Stimulated activated CD4-positive, alpha-beta T cell treated with anti-CD3 and anti-CD28 coated beads, Interleukin-2, amount 100 ng/mL, for 4 hours (primary cell): ENCODE results near the gene SLC44A4.
"Not testable (repeated sequence)": the region's sequence is repeated elsewhere in the genome, so short reads cannot be mapped to it uniquely, and the experiment has no call there.

ENCODE experiments used
- DNase-seq: peaks from one replicate; pipeline ENCODE4 v3.0.0-alpha.2; 2020; ENCODE audit warnings: low read depth

Gene SLC44A4

GRCh38 chr6:31879901-31880300 lies 1.1 kb upstream of the SLC44A4 start:
- no peak for DNase-seq

DNA sequence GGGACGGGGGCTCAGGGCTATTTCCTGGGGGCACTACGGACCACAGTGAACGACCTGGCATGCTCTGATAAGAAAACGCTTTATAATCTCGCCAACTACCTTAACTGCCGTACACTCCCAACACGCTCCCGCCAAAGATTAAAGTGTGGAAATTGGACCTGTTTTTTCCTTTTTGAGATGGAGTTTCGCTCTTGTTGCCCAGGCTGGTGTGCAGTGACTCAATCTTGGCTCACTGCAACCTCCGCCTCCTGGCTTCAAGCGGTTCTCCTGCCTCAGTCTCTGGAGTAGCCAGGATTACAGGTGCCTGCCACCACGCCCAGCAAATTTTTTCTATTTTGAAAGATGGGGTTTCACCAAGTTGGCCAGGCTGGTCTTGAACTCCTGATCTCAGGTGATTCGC lies 346 bp upstream of the SLC44A4 start:
- DNase-seq = no peak

GRCh38 chr6:31878222-31878621 lies 575 bp downstream of the SLC44A4 start:
- DNase-seq = no peak

DNA sequence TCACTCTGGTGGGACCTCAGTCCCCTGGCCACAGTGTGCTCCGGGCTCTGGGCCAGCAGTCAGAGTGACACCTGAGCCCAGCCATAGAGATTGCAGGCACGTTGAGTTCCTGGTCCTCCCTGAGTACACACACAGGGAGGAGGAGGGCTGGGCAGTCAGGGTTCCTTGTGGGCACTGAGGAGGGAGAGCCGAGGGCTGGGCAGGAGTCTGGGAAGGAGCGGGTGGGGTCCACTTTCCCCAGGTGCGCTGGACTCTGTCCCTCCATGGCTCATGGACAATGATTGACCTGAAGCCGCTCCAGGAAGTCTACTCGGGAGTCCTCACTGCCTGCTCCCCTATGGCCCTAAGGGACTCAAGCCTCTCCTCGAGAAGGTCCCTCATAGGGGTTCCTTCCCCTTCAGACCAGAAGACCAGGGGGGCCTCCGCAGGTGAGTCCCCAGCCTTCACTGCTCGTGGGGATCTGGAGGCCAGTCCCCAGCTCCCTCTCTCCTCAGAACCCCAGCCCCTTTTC lies 1.1 kb downstream of the SLC44A4 start:
- DNase-seq = no peak

DNA sequence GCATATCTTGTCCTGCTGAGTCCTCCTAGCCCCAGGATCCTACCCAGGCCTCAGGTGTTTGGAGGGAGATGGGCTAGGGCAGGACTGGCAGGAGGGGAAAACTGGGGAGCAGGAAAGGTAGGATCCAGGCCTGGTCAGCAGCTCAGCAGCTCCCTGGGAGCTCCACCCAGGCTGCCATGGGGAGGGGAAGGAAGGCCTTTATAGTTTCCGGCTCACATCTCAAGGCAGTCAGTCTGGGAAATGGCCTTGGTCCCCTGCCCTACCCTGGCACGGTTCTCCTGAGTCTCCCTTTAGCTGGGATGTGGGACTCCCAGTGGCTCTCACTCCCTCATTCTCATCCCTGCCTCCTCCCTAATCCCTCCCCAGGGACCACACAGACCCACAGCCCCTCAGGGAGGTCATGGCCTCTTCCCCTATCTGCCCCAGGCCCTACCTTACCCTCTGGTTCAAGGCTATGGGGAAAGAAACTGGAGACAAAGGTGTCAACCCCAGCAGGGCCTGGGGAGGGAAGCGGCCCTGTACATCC lies 1.6 kb downstream of the SLC44A4 start:
- no peak for DNase-seq

DNA sequence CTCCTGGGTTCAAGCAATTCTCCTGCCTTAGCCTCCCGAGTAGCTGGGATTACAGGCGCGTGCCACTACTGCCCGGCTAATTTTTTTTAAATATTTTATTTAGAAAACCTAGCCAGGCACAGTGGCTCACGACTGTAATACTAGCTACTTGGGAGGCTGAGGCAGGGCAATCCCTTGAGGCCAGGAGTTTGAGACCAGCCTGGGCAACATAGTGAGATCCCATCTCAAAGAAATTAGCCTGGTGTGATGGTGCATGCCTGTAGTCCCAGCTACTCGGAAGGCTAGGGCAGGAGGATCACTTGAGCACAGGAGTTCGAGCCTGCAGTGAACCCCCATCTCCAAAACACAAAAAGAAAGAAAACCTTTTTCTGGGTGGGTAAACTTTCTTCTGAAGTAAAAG lies 2.4 kb downstream of the SLC44A4 start:
- no peak for DNase-seq

DNA sequence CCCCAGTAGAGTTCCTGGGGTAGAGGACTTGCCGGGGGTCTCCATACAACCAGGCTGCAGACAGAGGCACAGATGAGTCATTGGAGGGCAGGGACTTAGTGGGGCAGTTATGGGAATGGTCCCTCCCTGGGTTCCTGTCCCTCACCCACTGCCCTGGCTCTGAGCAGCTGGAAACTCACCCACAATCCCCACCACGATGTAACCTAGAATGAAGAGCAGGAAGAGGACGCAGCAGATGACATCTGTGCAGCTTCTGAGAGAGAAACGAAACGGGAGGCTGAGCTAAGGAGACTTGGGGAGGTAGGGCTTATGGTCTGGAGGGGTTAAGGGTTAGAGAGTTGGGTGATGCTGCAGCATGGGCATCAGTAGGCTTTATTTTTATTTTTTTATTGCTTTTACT lies 2.9 kb downstream of the SLC44A4 start:
- DNase-seq = no peak

GRCh38 chr6:31874836-31875572 lies 3.8 kb downstream of the SLC44A4 start:
- DNase-seq = no peak

DNA sequence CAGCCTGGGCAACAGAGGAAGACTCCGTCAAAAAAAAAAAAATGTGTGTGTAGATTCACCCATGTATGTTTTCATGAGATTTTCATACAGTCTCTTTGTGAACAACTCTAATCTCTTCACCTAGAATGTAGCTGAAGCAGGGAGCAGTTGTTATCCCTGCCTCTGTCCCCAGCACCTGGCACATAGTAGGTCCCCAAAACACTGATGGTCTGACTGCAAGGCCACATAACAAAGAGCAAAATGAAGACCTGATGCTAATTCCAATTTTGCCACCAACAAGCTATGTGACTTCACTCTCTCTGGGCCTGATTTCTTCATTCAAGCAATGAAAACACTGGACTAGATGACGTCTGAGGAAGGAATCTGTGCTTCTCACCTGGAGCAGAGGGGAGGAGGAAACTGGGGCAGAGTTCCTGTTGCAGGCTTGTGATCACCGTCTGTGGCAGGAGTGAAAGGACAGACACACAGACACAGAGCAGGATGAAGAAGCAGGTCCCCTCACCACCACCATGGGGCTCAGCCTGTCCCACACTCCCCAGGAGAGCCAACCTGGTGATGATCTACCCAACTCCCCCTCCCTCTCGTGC lies 4.6 kb downstream of the SLC44A4 start:
- no peak for DNase-seq

DNA sequence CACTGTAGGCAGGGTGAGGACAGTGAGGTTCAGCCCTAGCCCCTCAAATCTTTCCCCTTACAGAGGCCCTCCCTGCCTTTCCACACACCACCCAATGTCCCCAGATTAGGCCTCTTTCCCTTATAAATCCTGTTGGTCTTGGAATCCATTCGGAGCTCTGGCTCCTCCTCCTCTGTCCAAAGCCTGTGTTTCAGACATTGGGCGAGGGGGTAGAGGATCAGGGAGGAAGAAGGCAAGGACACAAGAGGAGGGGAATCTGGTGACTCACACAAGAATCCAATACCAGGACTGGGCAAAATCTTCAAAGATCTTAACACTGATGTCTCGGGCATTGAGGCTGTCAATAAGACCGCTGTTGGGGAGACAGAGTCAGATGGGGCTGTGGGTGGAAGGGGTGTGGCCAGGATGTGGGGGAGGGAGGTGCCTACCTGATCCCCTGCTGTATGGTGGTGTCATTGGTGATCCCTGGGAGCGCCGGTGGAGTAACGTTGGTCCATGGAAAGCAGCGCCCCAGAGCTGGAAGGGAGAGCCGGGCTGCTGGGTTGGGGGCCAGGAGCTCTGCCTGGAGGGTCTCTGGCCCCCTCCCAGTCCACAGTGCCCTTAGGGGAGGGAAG lies 7.6 kb downstream of the SLC44A4 start:
- DNase-seq = no peak

DNA sequence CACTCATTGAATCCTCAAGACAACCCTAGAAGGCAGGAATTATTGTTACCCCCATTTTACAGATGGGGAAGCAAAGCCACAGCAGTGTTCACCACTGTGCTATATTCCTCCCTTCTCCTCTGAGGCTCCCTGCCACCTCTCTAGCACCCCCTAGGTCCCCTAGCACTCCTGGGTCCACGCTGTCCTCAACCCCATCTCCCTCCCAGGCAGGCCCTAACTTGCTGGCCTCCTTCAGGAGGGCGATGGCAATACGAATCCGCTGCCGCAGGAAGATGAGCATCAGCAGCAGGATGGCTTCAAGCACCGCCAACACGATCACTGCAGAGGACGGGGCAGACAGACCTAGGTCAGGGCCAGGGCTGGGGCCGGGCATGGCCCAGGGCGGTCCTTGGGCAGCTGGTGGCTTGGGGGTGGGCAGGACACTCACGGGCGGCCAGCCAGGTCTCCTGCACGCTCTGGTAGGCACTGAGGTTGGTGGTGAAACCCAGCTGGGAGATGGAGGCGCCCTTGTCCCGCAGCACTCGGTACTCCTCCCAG lies 8.3 kb downstream of the SLC44A4 start:
- DNase-seq = no peak

DNA sequence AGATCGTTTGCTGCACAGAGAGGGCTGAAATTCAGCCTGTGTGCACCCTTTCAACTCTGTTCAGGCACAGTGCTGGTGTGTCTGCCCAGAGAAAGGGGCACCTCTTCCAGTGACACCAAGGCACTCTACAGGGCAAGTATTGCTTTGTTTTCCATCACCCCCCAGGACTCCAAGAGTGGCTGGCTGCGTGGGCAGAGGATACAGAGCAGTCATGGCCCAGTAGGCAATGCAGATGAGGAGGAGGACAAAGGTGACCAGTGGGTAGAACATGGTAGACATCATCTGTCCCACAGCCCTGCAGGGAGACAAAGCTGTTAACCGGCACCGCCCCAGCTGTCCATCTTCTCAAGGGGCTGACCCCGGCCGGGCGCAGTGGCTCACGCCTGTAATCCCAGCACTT lies 9.5 kb downstream of the SLC44A4 start:
- no peak for DNase-seq

DNA sequence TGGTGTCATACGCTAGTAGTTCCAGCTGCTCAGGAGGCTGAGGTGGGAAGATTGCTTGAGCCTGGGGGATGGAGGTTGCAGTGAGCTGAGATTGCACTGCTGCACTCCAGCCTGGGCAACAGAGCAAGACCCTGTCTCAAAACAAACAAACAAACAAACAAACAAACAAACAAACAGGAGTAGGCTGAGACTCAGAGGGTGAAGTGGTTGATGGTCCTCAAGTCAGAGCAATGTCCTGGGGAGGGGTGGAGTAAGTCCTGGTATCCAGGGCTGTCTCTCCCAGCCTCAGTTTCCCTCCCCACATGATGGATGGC lies 10.2 kb downstream of the SLC44A4 start:
- not testable (repeated sequence) for DNase-seq

DNA sequence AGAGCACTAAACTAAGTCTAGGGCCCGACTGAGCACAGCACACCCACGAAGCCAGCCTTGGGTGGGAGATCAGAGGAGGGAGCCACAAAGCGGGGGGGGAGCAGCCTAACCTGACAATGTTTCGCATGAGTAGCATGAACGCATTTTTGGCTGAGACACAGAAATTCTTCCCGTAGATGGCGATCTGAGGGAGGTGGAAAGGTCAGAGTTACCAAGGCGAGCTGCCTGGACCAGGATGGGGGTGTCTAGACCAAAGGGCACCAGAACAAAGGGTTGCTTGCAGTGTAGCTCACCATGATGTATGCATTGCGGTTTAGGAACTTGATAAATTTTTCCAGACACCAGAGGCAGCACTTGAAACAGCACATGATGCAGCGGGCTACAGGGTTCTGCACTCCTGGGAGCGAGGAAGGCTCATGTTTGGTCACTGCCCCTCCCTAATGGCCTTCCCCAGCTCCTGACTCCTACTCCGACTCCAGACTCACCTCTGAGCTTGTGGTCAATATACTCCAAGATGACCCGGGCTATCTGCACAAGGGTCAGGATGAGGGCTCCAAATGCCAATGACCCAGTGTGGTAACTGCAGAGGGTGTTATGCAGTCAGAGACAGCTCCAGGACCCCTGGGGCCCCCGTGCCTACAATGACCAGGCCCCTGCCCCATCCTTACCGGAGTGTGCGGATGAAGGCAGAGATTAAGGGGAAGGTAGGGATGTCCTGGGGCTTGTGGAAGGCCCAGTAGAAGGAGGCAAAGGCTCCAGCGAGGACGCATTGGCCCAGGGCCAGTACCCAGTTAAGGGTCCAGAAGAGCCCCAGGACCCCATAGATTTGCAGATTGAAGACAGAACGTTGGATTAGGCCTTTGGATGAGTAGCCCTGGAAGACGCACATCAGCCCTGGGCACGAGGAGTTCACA lies 13.3 kb downstream of the SLC44A4 start:
- DNase-seq = no peak

GRCh38 chr6:31864818-31865204 lies 14.0 kb downstream of the SLC44A4 start:
- no peak for DNase-seq

- DNase-seq = not testable (repeated sequence)
Observed at GRCh38 chr6:31864123-31864562, 14.7 kb downstream of the SLC44A4 start.

DNA sequence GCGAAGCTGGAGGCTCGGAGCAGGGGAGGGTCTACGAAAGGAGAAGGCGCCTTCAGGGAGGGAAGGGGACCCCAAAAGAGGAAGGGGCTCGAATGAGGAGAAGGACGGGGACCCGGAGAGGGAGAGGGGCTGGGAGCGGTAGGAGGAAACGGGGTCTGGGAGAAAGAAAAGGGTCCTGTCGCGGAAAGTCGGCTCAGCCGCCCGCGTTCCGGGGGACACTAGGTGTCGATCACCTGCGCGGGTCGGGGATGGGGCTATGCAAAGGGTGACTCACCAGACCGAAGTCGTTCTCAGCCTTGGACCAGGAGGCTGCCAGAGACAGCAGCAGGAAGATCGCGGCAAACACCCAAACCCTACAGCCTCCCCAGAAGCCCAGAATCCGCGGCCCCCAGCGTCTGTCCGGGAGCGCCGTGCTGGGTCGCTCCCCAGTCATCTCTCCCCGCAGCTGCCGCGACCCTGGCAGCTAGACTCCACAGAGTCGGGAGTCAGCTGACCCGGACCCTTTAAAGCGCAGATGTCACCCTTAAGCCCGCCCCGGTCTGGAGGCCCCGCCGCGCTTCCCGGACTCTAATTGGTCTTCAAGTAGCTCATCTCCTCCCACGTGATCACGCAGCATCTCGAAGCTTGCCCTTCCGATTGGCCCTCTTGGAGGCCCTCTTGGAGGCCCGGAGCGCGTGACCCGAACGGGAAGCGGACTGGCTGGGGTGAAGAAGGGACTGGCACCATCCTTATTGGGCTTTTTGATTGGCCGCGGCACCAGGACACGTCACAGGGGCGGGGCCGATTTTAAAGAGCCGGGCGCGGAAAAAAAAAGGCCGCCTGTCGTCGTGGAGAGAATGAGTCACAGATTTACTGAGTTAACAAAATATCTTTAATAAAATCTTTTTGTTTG lies 16.2 kb downstream of the SLC44A4 start, which contains the start of gene NEU1:
Gene NEU1 (minus strand): TSS at position 478 of the 892 bp plus-strand sequence. CDS start 45 bp downstream, at position 433.
- DNase-seq = peak; percentile 99

- DNase-seq = no peak
Observed at GRCh38 chr6:31861919-31862343, 16.9 kb downstream of the SLC44A4 start.

GRCh38 chr6:31861150-31861549 lies 17.6 kb downstream of the SLC44A4 start:
- no peak for DNase-seq

DNA sequence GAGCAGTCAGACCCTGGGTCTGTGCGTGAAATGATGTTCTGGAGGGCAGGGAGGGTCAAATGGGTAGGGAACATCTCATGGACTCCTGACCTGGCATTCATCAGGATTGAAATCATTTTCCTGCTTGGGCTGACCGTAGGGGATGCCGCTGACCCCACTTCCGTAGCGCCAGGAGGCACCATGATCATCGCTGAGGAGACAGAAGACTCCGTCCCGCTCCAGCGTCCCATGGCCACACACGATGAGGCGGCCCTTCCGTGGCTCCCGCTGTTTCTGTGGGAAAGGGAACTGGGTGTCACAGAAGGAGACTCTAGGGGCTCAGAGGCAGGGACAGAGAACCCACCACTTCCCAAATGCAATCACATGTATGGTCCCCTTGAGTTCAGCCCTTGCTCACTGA lies 18.4 kb downstream of the SLC44A4 start:
- DNase-seq = no peak

GRCh38 chr6:31859923-31860322 lies 18.9 kb downstream of the SLC44A4 start:
- DNase-seq = no peak
